NCI-H82 treated with DMSO at 0.1 percent for 48 hours (cell line): ENCODE measurements around the gene SHOC2.
"Not testable (repeated sequence)": the region's sequence is repeated elsewhere in the genome, so short reads cannot be mapped to it uniquely, and the experiment has no call there.

Source experiments
- DNase-seq: peaks from one replicate; lab custom pipeline; 2025; ENCODE audit not compliant: unreplicated experiment; lab: John Stamatoyannopoulos, UW

SHOC2 gene

GRCh38 chr10:110901954-110902819 lies 17.2 kb upstream of the SHOC2 start:
- no peak for DNase-seq

GRCh38 chr10:110903280-110904278 lies 15.8 kb upstream of the SHOC2 start:
- no peak for DNase-seq

- DNase-seq: no peak
Measured at GRCh38 chr10:110910138-110910537, 9.3 kb upstream of the SHOC2 start.

- no peak for DNase-seq
Measured at GRCh38 chr10:110912374-110912773, 7.0 kb upstream of the SHOC2 start.

- no peak for DNase-seq
Measured at GRCh38 chr10:110914431-110914830, 5.0 kb upstream of the SHOC2 start.

GRCh38 chr10:110915035-110915434 lies 4.4 kb upstream of the SHOC2 start:
- no peak for DNase-seq

GRCh38 chr10:110915600-110915999 lies 3.8 kb upstream of the SHOC2 start:
- not testable (repeated sequence) for DNase-seq

- no peak for DNase-seq
Measured at GRCh38 chr10:110916554-110917346, 2.7 kb upstream of the SHOC2 start.

- DNase-seq: peak; percentile 71
Measured at GRCh38 chr10:110918269-110918642, 1.1 kb upstream of the SHOC2 start.

GRCh38 chr10:110918643-110919348 lies 608 bp upstream of the SHOC2 start, which contains the start of gene BBIP1:
Gene BBIP1 (minus strand): TSS chr10:110919180. CDS start chr10:110918157, 1,023 bp downstream.
- DNase-seq: peak; percentile 99

- DNase-seq: peak; percentile 12
Measured at GRCh38 chr10:110919971-110920881, 822 bp downstream of the SHOC2 start.

GRCh38 chr10:110923856-110924493 lies 4.6 kb downstream of the SHOC2 start:
- DNase-seq: no peak

GRCh38 chr10:110927461-110927860 lies 8.1 kb downstream of the SHOC2 start:
- DNase-seq: no peak

GRCh38 chr10:110931769-110932381 lies 12.5 kb downstream of the SHOC2 start:
- DNase-seq: no peak

- no peak for DNase-seq
Measured at GRCh38 chr10:110932505-110933180, 13.2 kb downstream of the SHOC2 start.

- no peak for DNase-seq
Measured at GRCh38 chr10:110936757-110937156, 17.4 kb downstream of the SHOC2 start.

- DNase-seq: no peak
Measured at GRCh38 chr10:110939419-110939818, 20.0 kb downstream of the SHOC2 start.
